Central memory CD8-positive, alpha-beta T cell (primary cell): ENCODE data around the gene KPNA3.

Experiments
- ATAC-seq: fragments of 150-1000 bp; cut with Tn5 transposase; replicated peaks from 2 replicates; pipeline ENCODE4 v1.10.0; 2022; ENCODE audit warnings: mild to moderate bottlenecking, moderate FRiP score, moderate number of reproducible peaks; ENCODE audit not compliant: poor library complexity, severe bottlenecking; ENCODE audit errors: extremely low read depth
- DNase-seq, 2 donors: peaks; one replicate each; pipeline ENCODE4 v3.0.0; 2021; ENCODE audit warnings: low spot score in 2 of 2
- H3K27ac Mint-ChIP-seq: one replicate; pipeline ENCODE4 v1.8.0; 2022; ENCODE audit warnings: low read depth, mild to moderate bottlenecking, moderate library complexity, mixed read lengths
- H3K27me3 Mint-ChIP-seq: one replicate; pipeline ENCODE4 v1.8.0; 2022; ENCODE audit warnings: mixed read lengths
- H3K36me3 Mint-ChIP-seq: one replicate; pipeline ENCODE4 v1.8.0; 2022; ENCODE audit warnings: mild to moderate bottlenecking, moderate library complexity, mixed read lengths; ENCODE audit not compliant: insufficient read depth
- H3K4me1 Mint-ChIP-seq: one replicate; pipeline ENCODE4 v1.8.0; 2022; ENCODE audit warnings: mixed read lengths
- H3K4me3 Mint-ChIP-seq: one replicate; pipeline ENCODE4 v1.8.0; 2022; ENCODE audit warnings: mild to moderate bottlenecking, moderate library complexity, mixed read lengths
- H3K9me3 Mint-ChIP-seq: one replicate; pipeline ENCODE4 v1.8.0; 2022; ENCODE audit warnings: mixed read lengths

KPNA3 gene

DNA sequence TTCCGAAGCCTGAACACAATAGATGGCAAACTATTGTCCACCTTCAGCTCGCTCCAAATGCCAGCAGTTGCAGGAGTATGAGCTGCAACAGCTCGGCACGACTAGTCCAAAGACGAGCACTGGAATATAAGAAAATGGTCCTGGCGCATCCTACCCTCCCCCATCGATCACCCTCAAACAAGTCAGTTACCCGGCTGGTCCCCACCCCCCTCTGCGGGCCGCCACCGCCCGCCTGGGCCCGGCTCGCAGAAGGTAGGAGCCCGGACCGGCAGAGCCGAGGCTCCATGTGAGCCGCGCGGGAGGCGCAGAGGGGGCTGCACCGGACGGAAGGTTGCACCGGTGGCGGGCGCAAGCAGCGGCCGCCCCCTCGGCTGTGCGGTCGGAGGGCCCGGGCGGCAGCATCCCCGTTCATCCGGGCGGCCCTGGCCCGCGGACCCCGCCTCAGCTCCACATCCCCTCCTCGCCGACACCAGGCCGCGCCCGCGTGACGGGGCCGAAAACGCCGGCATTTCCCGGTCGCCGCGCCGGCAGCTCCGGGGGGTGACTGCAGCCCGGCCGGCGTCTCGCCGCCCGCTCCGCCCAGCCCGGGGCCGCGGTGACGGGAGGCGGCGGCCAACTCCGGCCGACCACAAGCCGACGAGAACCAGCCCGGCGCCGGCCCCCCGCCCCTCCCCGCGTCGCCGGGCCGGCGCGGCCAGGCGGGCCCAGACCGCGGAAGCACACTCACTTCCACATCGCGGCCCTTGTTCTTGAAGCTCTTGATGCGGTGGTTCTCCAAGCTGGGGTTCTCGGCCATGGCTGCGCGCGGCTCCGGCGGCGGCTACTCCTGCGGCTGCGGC is 552 bp downstream of the KPNA3 start:
- Mint-ChIP-seq H3K27me3 (no peaks in the 10 kb centered on the region), H3K9me3 (no peaks in the 10 kb centered on the region), H3K4me3 (peak overlapping the region; percentile 81), H3K27ac (peak overlapping the region; percentile 85), H3K4me1 (peaks cover 35% of the 10 kb centered on the region), H3K36me3 (peaks cover 18% of the 10 kb centered on the region)
- DNase-seq (peak; percentile 23 to 27), ATAC-seq (peak; percentile 3)

GRCh38 chr13:49791315-49791710 is 1.2 kb downstream of the KPNA3 start:
- DNase-seq, result no peak
- ATAC-seq, result no peak
- H3K9me3 Mint-ChIP-seq, result no peaks in the 10 kb centered on the region
- peak overlapping the region; percentile 81 for H3K4me3 Mint-ChIP-seq
- peak overlapping the region; percentile 30 for H3K27ac Mint-ChIP-seq
- peaks cover 18% of the 10 kb centered on the region for H3K36me3 Mint-ChIP-seq
- H3K27me3 Mint-ChIP-seq, result no peaks in the 10 kb centered on the region
- peaks cover 41% of the 10 kb centered on the region for H3K4me1 Mint-ChIP-seq

- no peak for ATAC-seq
- H3K4me3 Mint-ChIP-seq, result no peak overlapping the region
- DNase-seq, result no peak
- no peak overlapping the region for H3K27ac Mint-ChIP-seq
- peaks cover 19% of the 10 kb centered on the region for H3K36me3 Mint-ChIP-seq
- H3K27me3 Mint-ChIP-seq, result no peaks in the 10 kb centered on the region
- no peaks in the 10 kb centered on the region for H3K9me3 Mint-ChIP-seq
- peaks cover 55% of the 10 kb centered on the region for H3K4me1 Mint-ChIP-seq
Observed at GRCh38 chr13:49789968-49790367, 2.5 kb downstream of the KPNA3 start.

- Mint-ChIP-seq H3K27me3 (no peaks in the 10 kb centered on the region), H3K4me1 (peaks cover 66% of the 10 kb centered on the region), H3K27ac (no peak overlapping the region)
Observed at GRCh38 chr13:49786401-49787008, 6.0 kb downstream of the KPNA3 start.

GRCh38 chr13:49784886-49785570 is 7.5 kb downstream of the KPNA3 start:
- Mint-ChIP-seq H3K9me3 (no peaks in the 10 kb centered on the region), H3K36me3 (peaks cover 3% of the 10 kb centered on the region), H3K4me3 (no peak overlapping the region), H3K27me3 (no peaks in the 10 kb centered on the region), H3K27ac (no peak overlapping the region), H3K4me1 (peaks cover 70% of the 10 kb centered on the region)
- DNase-seq, result no peak
- no peak for ATAC-seq

More at GRCh38 chr13:49786401-49787008, 6.0 kb downstream of the KPNA3 start:
- Mint-ChIP-seq H3K36me3 (peaks cover 12% of the 10 kb centered on the region), H3K4me3 (no peak overlapping the region), H3K9me3 (no peaks in the 10 kb centered on the region)
- DNase-seq (no peak), ATAC-seq (no peak)

DNA sequence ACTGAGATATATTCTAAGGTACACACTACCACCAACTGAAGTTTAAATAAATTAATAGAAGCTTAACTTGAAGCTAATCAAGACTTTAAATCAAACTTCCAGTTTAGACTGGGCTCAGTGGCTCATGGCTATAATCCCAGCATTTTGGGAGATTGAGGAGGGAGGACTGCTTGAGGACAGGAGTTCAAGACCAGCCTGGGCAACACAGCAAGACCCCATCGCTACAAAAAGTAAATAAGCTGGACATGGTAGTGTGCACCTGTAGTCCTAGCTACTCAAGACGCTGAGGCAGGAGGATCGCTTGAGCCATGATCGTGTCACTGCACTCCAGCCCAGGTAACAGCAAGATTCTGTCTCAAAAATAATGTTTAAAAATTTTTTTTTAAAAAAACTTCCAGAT is 8.6 kb downstream of the KPNA3 start:
- no peak for ATAC-seq
- no peak overlapping the region for H3K4me3 Mint-ChIP-seq

DNA sequence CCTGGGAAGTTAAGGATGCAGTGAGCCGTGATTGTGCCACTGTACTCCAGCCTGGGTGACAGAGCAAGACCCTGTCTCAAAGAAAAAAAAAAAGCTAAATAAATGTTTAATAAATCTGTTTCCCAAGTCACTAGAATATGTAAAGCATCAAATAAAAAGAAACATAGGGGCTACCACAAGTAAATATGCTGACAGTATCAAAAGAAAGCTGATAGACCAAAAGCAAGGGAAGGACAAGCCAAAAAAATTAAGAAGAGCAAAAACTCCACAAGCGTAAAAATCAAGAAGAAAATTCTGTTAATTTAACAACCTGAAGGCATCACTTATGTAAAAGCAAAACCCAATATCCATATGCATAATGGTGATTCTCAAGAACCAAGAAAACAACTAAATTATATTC is 9.7 kb downstream of the KPNA3 start:
- no peaks in the 10 kb centered on the region for H3K9me3 Mint-ChIP-seq
- H3K36me3 Mint-ChIP-seq, result peaks cover 2% of the 10 kb centered on the region
- H3K27me3 Mint-ChIP-seq, result no peaks in the 10 kb centered on the region
- ATAC-seq (no peak), DNase-seq (no peak)
- no peak overlapping the region for H3K4me3 Mint-ChIP-seq
- H3K27ac Mint-ChIP-seq, result peak overlapping the region; percentile 48
- peaks cover 71% of the 10 kb centered on the region for H3K4me1 Mint-ChIP-seq

More for the DNA sequence above, 8.6 kb downstream of the KPNA3 start:
- DNase-seq, result no peak
- Mint-ChIP-seq H3K4me1 (peaks cover 69% of the 10 kb centered on the region), H3K27ac (no peak overlapping the region), H3K36me3 (peaks cover 2% of the 10 kb centered on the region), H3K9me3 (no peaks in the 10 kb centered on the region), H3K27me3 (no peaks in the 10 kb centered on the region)

DNA sequence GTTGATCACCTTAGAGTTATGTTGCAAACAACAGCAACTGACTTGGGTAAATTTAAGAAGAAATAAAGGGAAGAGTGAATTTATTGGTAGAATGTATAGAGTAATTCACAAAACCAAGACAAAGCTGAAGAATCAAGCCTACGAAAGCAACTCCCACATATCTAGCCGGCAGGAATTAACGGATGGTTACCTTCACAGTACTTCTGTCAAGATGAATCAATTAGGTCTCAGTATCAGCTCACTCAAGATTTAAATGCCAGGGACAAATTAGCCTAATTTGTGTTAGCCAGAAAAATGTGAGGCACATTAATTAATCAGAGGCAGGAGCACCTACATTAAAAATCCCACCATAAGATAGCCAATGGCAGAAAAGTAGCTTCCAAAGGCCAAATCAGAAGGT is 10.7 kb downstream of the KPNA3 start:
- Mint-ChIP-seq H3K4me1 (peaks cover 75% of the 10 kb centered on the region), H3K4me3 (no peak overlapping the region), H3K36me3 (peaks cover 2% of the 10 kb centered on the region), H3K27ac (no peak overlapping the region), H3K27me3 (no peaks in the 10 kb centered on the region), H3K9me3 (no peaks in the 10 kb centered on the region)
- no peak for DNase-seq
- ATAC-seq, result no peak

GRCh38 chr13:49779721-49780120 is 12.8 kb downstream of the KPNA3 start:
- Mint-ChIP-seq H3K4me3 (no peak overlapping the region), H3K27me3 (no peaks in the 10 kb centered on the region), H3K36me3 (no peaks in the 10 kb centered on the region), H3K27ac (no peak overlapping the region), H3K4me1 (peaks cover 65% of the 10 kb centered on the region), H3K9me3 (no peaks in the 10 kb centered on the region)
- DNase-seq, result no peak
- ATAC-seq, result no peak

DNA sequence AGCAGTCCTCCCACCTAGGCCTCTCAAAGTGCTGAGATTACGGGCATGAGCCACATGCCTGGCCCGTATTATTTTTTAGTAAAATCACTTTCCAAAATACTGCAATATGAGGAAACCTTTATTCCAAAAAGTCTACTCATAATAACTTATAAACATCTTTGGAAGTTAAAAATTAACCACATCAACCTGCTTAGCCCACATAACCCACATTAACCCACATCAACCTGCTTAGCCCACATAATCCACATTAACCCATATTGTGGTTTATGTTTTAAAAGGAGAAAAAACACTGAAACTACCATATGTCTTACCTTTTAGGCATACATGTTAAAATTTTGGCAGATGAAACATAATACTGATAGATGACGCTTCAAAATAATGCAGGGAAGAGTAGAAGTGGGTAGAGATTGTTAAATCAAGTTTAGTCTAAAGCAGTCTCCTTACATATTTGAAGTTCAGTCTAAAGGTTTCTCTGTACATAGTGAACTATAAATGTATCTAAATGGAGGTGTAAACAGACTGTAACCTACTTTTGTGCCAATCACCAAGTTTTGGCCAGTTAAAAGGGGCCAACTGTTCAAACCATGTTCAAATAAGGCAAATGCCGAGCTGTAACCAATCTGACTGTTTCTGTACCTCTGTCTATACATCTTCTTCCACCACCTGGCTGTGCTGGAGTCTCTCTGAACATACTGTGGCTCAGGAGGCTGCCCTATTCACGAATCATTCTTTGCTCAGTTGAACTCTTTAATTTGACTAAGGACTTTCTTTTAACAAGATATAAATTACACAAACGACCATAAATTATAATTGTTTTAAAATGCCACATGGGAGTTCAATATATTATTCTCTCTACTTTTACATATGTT is 14.5 kb downstream of the KPNA3 start:
- DNase-seq (no peak), ATAC-seq (no peak)
- Mint-ChIP-seq H3K4me1 (peaks cover 59% of the 10 kb centered on the region), H3K4me3 (no peak overlapping the region), H3K27me3 (no peaks in the 10 kb centered on the region), H3K9me3 (no peaks in the 10 kb centered on the region), H3K27ac (no peak overlapping the region), H3K36me3 (no peaks in the 10 kb centered on the region)

GRCh38 chr13:49776871-49777270 is 15.6 kb downstream of the KPNA3 start:
- DNase-seq (no peak), ATAC-seq (no peak)
- Mint-ChIP-seq H3K9me3 (no peaks in the 10 kb centered on the region), H3K27me3 (no peaks in the 10 kb centered on the region), H3K4me3 (no peak overlapping the region), H3K27ac (no peak overlapping the region), H3K36me3 (peaks cover 2% of the 10 kb centered on the region), H3K4me1 (peaks cover 54% of the 10 kb centered on the region)

DNA sequence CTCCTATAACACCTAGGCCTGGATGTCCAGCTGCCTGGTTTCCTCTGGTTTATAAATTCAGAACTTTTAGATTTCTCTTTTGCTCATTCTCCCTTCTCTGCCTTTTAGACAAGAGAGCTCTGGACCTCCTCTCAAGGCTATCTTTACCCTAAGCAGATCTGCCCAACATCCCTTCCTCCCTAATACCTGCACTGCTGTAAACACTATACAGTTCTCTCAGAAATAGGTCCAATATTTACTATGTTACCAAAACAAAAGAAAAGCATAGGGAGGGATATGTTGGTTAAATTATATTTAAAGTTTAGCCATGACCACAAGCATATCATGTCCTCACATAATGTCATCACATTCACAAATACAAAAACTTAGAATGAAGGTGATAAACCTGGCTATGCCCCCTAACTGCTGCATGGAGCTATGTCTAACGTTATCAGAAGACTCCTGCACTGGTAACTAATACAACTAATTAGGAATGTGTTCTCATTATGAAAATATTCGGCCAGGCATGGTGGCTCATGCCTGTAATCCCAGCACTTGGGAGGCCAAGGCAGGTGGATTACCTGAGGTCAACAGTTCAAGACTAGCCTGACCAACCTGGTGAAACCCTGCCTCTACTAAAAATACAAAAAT is 18.0 kb downstream of the KPNA3 start:
- Mint-ChIP-seq H3K9me3 (no peaks in the 10 kb centered on the region), H3K4me3 (no peak overlapping the region), H3K27ac (no peak overlapping the region), H3K36me3 (peaks cover 2% of the 10 kb centered on the region), H3K4me1 (peaks cover 54% of the 10 kb centered on the region), H3K27me3 (no peaks in the 10 kb centered on the region)
- no peak for ATAC-seq
- DNase-seq, result no peak
